H1 (cell line): ENCODE results near the gene CFC1B.
"Not testable (repeated sequence)": the region's sequence is repeated elsewhere in the genome, so short reads cannot be mapped to it uniquely, and the experiment has no call there.

ENCODE experiments used
- RXRA ChIP-seq: IDR thresholded peaks from 2 replicates; pipeline ENCODE4 v1.6.1; 2011; ENCODE audit warnings: low read depth, mild to moderate bottlenecking, low read length, moderate library complexity; ENCODE audit not compliant: insufficient read depth
- TAF1 ChIP-seq: IDR thresholded peaks from 2 replicates; pipeline ENCODE4 v1.6.1; 2011; ENCODE audit warnings: mild to moderate bottlenecking, low read depth, low read length

DNA sequence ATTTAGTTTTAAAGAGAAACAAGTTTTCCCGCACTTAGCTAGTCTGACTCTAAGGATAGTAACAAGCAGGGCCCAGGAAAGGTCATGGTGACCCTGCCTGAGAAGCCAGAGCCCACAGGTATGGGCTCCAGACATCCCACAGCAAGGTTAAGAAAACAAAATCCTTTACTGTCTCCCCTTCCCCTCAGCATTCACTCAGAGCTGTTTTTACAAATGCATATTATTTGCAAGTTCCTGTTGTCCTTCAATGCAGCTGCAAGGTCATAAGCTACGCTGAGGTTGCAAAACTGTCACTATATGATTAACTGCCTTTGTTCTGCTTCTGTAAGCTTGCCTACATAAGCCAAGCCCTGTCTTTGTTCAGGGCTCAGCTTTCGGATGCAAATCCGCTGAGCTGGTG lies 29.9 kb upstream of the CFC1B start:
- TF ChIP-seq TAF1, RXRA: not testable (repeated sequence)
